HepG2 (cell line): ENCODE data around the gene CLIC6. TPM values are rescaled to one million over a fixed set of nuclear protein-coding genes. Genes with fewer than 3 reads are reported as not detected.

Source experiments
- ATAC-seq: fragments of 200-7000 bp; cut with Tn5 transposase; 3 replicates; pipeline ENCODE4 v1.9.1; 2020; ENCODE audit warnings: mild to moderate bottlenecking, moderate library complexity
- BruUV-seq: library from RNA; stranded (reverse); fragments of 400-500 nt; replicated peaks from 2 replicates; lab custom pipeline; 2021; lab: Mats Ljungman, UMichigan
- CTCF ChIA-PET: fragments of 300-600 bp; formaldehyde crosslinking; extraction: SDS; loops from one replicate; lab custom pipeline; 2021; ENCODE audit warnings: low total read pairs, inconsistent platforms, low intra/inter-chr PET ratio; lab: Yijun Ruan, JAX
- POLR2A ChIA-PET: fragments of 350-600 bp; sonication (Branson Sonifier 250); formaldehyde crosslinking; loops from one replicate; lab custom pipeline; 2020; ENCODE audit warnings: antibody characterized with exemption, inconsistent platforms; lab: Yijun Ruan, JAX
- DNase-seq: peaks from one replicate; pipeline ENCODE4 v3.0.0-alpha.2; 2015; ENCODE audit warnings: low spot score
- FAIRE-seq: peaks from 3 replicates; lab custom pipeline; 2011; peaks lifted over from hg19 to GRCh38; lab: Jason Lieb, UNC
- H2AFZ ChIP-seq: one replicate; pipeline ENCODE4 v1.6.1; 2011; ENCODE audit warnings: low read length, inconsistent platforms
- H3K27ac ChIP-seq: fragments of 300-600 bp; 3 replicates; pipeline ENCODE4 v1.8.0; 2011; ENCODE audit warnings: mixed run types, mild to moderate bottlenecking, mixed read lengths, low read length, inconsistent platforms; ENCODE audit not compliant: insufficient read depth; ENCODE audit errors: extremely low read length
- H3K27me3 ChIP-seq, 2 experiments: fragments of 200-600 bp in 1 of 2; 2 replicates in 1 of 2; 3 replicates in 1 of 2; pipeline versions ENCODE4 v1.6.0 to v1.8.0; 2011; ENCODE audit warnings: low read length in 2 of 2, mild to moderate bottlenecking in 2 of 2, moderate library complexity in 2 of 2, inconsistent platforms in 1 of 2; ENCODE audit not compliant: insufficient read depth in 2 of 2, control insufficient read depth in 1 of 2
- H3K36me3 ChIP-seq, 2 experiments: fragments of 200-600 bp in 1 of 2; replicated peaks in 1 of 2; 2 replicates in 1 of 2; 3 replicates in 1 of 2; pipeline versions ENCODE4 v1.5.1 to v1.8.0; 2011; ENCODE audit warnings: low read length in 2 of 2, inconsistent platforms in 1 of 2; ENCODE audit not compliant: insufficient read depth in 2 of 2, control insufficient read depth in 1 of 2
- H3K4me1 ChIP-seq: 2 replicates; pipeline ENCODE4 v1.5.1; 2012; ENCODE audit warnings: low read length, inconsistent platforms; ENCODE audit not compliant: insufficient read depth
- H3K4me2 ChIP-seq: 2 replicates; pipeline ENCODE4 v1.6.0; 2011; ENCODE audit warnings: low read depth, low read length, inconsistent platforms
- H3K4me3 ChIP-seq, 3 experiments: fragments of 200-600 bp in 1 of 3; sonication (generic), shearing (Covaris generic) in 1 of 3; replicated peaks in 1 of 3; 2 replicates each; pipeline ENCODE4 v1.5.1; 2011 to 2016; ENCODE audit warnings: low read length in 3 of 3, inconsistent platforms in 2 of 3, low read depth in 2 of 3, mild to moderate bottlenecking in 2 of 3, control low read depth in 1 of 3, mixed read lengths in 1 of 3; ENCODE audit not compliant: insufficient read depth in 1 of 3
- H3K79me2 ChIP-seq: one replicate; pipeline ENCODE4 v1.6.1; 2011; ENCODE audit warnings: low read length, inconsistent platforms; ENCODE audit not compliant: insufficient read depth
- H3K9ac ChIP-seq: 2 replicates; pipeline ENCODE4 v1.6.0; 2011; ENCODE audit warnings: mild to moderate bottlenecking, low read depth, low read length, inconsistent platforms; ENCODE audit not compliant: insufficient read depth
- H3K9me3 ChIP-seq: 2 replicates; pipeline ENCODE4 v1.5.1; 2012; ENCODE audit warnings: mild to moderate bottlenecking, low read length
- H4K20me1 ChIP-seq: 2 replicates; pipeline ENCODE4 v1.6.0; 2011; ENCODE audit warnings: inconsistent platforms, mild to moderate bottlenecking, low read length, moderate library complexity; ENCODE audit not compliant: insufficient read depth
- AGO1 ChIP-seq: fragments of 200-400 bp; formaldehyde crosslinking; IDR thresholded peaks from 2 replicates; pipeline ENCODE4 v1.6.1; 2017; ENCODE audit warnings: mild to moderate bottlenecking, low read depth, low read length, moderate library complexity; ENCODE audit not compliant: poor library complexity, severe bottlenecking
- AHR ChIP-seq: IDR thresholded peaks from 2 replicates; pipeline ENCODE4 v1.6.1; 2018; ENCODE audit warnings: missing genetic modification reagents, missing compliant biosample characterization
- CEBPG ChIP-seq: IDR thresholded peaks from 2 replicates; pipeline ENCODE4 v1.6.1; 2016
- CENPT ChIP-seq: sonication (generic); formaldehyde crosslinking; IDR thresholded peaks from 2 replicates; pipeline ENCODE4 v1.8.0; 2022; ENCODE audit warnings: low read depth, mild to moderate bottlenecking, moderate library complexity, missing genetic modification reagents
- FOXP4 ChIP-seq: sonication (generic); formaldehyde crosslinking; IDR thresholded peaks from 2 replicates; pipeline ENCODE4 v1.4.0; 2020; ENCODE audit warnings: missing genetic modification reagents
- GTF3A ChIP-seq: sonication (generic); formaldehyde crosslinking; conservative IDR thresholded peaks from 2 replicates; pipeline ENCODE4 v1.4.0; 2020; ENCODE audit warnings: mild to moderate bottlenecking, missing genetic modification reagents
- PHF5A ChIP-seq: IDR thresholded peaks from one replicate; pipeline ENCODE4 v1.6.1; 2018; ENCODE audit warnings: low read depth, missing genetic modification reagents; ENCODE audit not compliant: unreplicated experiment
- SRF ChIP-seq: IDR thresholded peaks from 2 replicates; pipeline ENCODE4 v1.6.1; 2011; ENCODE audit warnings: mild to moderate bottlenecking, low read depth, low read length, moderate library complexity
- SRY ChIP-seq: sonication (generic); formaldehyde crosslinking; IDR thresholded peaks from 2 replicates; pipeline ENCODE4 v1.8.0; 2022; ENCODE audit warnings: mild to moderate bottlenecking, missing genetic modification reagents
- TOPORS ChIP-seq: sonication (generic); formaldehyde crosslinking; IDR thresholded peaks from 2 replicates; pipeline ENCODE4 v1.8.0; 2023; ENCODE audit warnings: mild to moderate bottlenecking, missing genetic modification reagents
- ZNF232 ChIP-seq: sonication (generic); formaldehyde crosslinking; IDR thresholded peaks from 2 replicates; pipeline ENCODE4 v1.4.0; 2020; ENCODE audit warnings: missing genetic modification reagents, borderline replicate concordance
- ZNF496 ChIP-seq: sonication (generic); formaldehyde crosslinking; IDR thresholded peaks from 2 replicates; pipeline ENCODE4 v1.8.1; 2023; ENCODE audit warnings: mild to moderate bottlenecking, moderate library complexity, missing genetic modification reagents; ENCODE audit not compliant: insufficient replicate concordance
- ZNF549 ChIP-seq: sonication (generic); formaldehyde crosslinking; IDR thresholded peaks from 2 replicates; pipeline ENCODE4 v1.5.0; 2020; ENCODE audit warnings: missing genetic modification reagents
- ZNF724P ChIP-seq: sonication (generic); formaldehyde crosslinking; IDR thresholded peaks from 2 replicates; pipeline ENCODE4 v1.8.0; 2022; ENCODE audit warnings: missing genetic modification reagents, borderline replicate concordance
- WGBS: methylation state at CpG from one replicate; pipeline ENCODE4 v1.1.6; 2017; ENCODE audit warnings: low lambda C conversion rate; 5-methylcytosine and 5-hydroxymethylcytosine counted together
- in situ Hi-C: cut with HindIII; loops from 2 replicates; pipeline ENCODE4 v1.10.0; 2017; ENCODE audit warnings: low pct_unique_long_range_greater_than_20kb; ENCODE audit not compliant: extremely low pct_ligation_motif_present
- intact Hi-C: fragments of 100-400 bp; cut with micrococcal nuclease; formaldehyde crosslinking; loops from one replicate; pipeline ENCODE4 v1.10.0; 2022; ENCODE audit not compliant: unreplicated experiment
- polyA plus RNA-seq, 8 experiments: library from polyadenylated mRNA; depleted of rRNA in 3 of 8; stranded (reverse) in 7 of 8; unstranded in 1 of 8; fragments of >200 nt; fragmentation: Illumina TruSeq in 4 of 8; extraction: Trizol in 4 of 8; gene quantifications; 2 replicates each; pipeline versions ENCODE4 v1.2.1 to v1.2.3, GENCODE V29; 2011 to 2016; ENCODE audit warnings: low read depth in 4 of 8, missing spikeins in 1 of 8, mixed read lengths in 1 of 8; ENCODE audit not compliant: insufficient read depth in 1 of 8
- total RNA-seq, 5 experiments: library from RNA; depleted of rRNA; stranded (reverse); fragments of >200 nt; fragmentation: Illumina TruSeq; extraction: Trizol; gene quantifications; 2 replicates each; pipeline ENCODE4 v1.2.3, GENCODE V29; 2016; ENCODE audit warnings: low read depth in 1 of 5
- TF ChIP-seq, protein P1 (sequence below): sonication (generic); formaldehyde crosslinking; IDR thresholded peaks from 2 replicates; pipeline ENCODE4 v1.8.0; 2022; ENCODE audit warnings: mild to moderate bottlenecking, missing genetic modification reagents, moderate library complexity
- TF ChIP-seq, protein P2 (sequence below): sonication (generic); formaldehyde crosslinking; IDR thresholded peaks from 2 replicates; pipeline ENCODE4 v1.9.0; 2021; ENCODE audit warnings: missing genetic modification reagents, borderline replicate concordance
- TF ChIP-seq, protein P3 (sequence below): sonication (generic); formaldehyde crosslinking; IDR thresholded peaks from 2 replicates; pipeline ENCODE4 v1.5.0; 2020; ENCODE audit warnings: mild to moderate bottlenecking, missing genetic modification reagents, moderate library complexity

CLIC6 gene
- total and polyA plus RNA-seq, 2 of the 13 experiments (the other 11 are each of a cell fraction or from before 2014, with no cell fraction given), result not detected

DNA sequence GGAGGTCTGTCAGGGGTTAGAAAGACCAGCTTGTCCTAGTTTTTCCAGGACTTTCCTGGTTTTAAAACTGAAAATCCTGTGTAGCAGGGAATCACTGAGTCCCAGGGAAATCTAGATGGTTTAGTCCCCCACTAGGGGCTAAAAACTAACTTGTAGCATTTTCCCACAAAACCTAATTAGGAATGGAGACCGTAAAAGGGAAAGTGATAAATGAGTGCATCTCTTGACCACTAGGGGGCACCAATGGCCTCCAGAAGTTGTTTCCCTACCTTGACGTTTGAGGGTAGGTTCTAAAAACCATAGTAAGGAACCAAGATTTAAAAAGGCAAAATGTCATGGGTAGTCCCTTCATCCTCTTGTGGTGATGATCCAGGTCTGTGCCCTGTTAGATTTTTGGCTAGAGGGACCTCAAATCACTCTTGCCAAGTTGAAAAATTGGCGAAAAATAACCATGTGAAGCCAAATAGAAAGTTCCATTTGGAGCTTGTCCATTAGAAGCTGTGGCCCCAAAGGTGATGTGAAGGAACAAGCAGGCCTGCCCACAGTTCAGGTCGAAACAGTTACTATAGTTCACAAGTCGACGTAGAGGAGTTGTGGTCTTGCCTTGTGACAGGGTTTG, 24.5 kb downstream of the CLIC6 start:
- H4K20me1 ChIP-seq, result no peaks in the 10 kb centered on the region
- 35% methylated on average over 6 of the region's 6 CpGs for WGBS
- no peak overlapping the region for H3K27ac ChIP-seq
- no peak overlapping the region for H2AFZ ChIP-seq
- H3K36me3 ChIP-seq, result no peaks in the 10 kb centered on the region
- H3K4me3 ChIP-seq, result no peak overlapping the region
- H3K79me2 ChIP-seq, result no peaks in the 10 kb centered on the region
- intact Hi-C loops, result loop anchor here (2.0 kb wide), 1 partner anchor 708 kb away; no protein-coding TSS in a partner anchor
- ChIA-PET POLR2A (no interaction called here), CTCF (interaction anchor here (1.5 to 1.7 kb wide), 2 partner anchors 707 to 1335 kb away, joined by 4 to 7 read pairs; no protein-coding TSS in a partner anchor)
- H3K4me2 ChIP-seq, result no peak overlapping the region
- DNase-seq, result peak; percentile 55
- FAIRE-seq, result peak; percentile 70
- no TSS peak for BruUV-seq
- H3K27me3 ChIP-seq, result peaks cover 0 to 34% of the 10 kb centered on the region in 2 experiments; a peak in 2 of 5 replicates
- no peak overlapping the region for H3K9ac ChIP-seq
- ATAC-seq, result peak; percentile 56
- in situ Hi-C loops, result loop anchor here (10.0 kb wide), 1 partner anchor 1152 kb away; no protein-coding TSS in a partner anchor
- no peaks in the 10 kb centered on the region for H3K9me3 ChIP-seq
- 0 out of 2 replicates have a peak, but pooled peaks cover 13% of the 10 kb centered on the region for H3K4me1 ChIP-seq
- TF ChIP-seq ZNF496 (CRISPR knock-in tag), result no peak
- no peak for TF ChIP-seq SRY (CRISPR knock-in tag)
- TF ChIP-seq GTF3A, result no peak
- TF ChIP-seq CEBPG, result no peak
- TF ChIP-seq FOXP4 (CRISPR knock-in tag), result no peak
- no peak for TF ChIP-seq PHF5A (CRISPR knock-in tag)
- TF ChIP-seq AHR (CRISPR knock-in tag), result no peak
- TF ChIP-seq ZNF232, result no peak
- TF ChIP-seq, protein P1, sequence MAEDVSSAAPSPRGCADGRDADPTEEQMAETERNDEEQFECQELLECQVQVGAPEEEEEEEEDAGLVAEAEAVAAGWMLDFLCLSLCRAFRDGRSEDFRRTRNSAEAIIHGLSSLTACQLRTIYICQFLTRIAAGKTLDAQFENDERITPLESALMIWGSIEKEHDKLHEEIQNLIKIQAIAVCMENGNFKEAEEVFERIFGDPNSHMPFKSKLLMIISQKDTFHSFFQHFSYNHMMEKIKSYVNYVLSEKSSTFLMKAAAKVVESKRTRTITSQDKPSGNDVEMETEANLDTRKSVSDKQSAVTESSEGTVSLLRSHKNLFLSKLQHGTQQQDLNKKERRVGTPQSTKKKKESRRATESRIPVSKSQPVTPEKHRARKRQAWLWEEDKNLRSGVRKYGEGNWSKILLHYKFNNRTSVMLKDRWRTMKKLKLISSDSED, result no peak
- TF ChIP-seq AGO1, result no peak
- TF ChIP-seq, protein P2, sequence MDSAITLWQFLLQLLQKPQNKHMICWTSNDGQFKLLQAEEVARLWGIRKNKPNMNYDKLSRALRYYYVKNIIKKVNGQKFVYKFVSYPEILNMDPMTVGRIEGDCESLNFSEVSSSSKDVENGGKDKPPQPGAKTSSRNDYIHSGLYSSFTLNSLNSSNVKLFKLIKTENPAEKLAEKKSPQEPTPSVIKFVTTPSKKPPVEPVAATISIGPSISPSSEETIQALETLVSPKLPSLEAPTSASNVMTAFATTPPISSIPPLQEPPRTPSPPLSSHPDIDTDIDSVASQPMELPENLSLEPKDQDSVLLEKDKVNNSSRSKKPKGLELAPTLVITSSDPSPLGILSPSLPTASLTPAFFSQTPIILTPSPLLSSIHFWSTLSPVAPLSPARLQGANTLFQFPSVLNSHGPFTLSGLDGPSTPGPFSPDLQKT (CRISPR knock-in tag), result no peak
- TF ChIP-seq ZNF724P, result no peak
- TF ChIP-seq CENPT (CRISPR knock-in tag), result no peak
- TF ChIP-seq ZNF549 (CRISPR knock-in tag), result no peak
- TF ChIP-seq, protein P3, sequence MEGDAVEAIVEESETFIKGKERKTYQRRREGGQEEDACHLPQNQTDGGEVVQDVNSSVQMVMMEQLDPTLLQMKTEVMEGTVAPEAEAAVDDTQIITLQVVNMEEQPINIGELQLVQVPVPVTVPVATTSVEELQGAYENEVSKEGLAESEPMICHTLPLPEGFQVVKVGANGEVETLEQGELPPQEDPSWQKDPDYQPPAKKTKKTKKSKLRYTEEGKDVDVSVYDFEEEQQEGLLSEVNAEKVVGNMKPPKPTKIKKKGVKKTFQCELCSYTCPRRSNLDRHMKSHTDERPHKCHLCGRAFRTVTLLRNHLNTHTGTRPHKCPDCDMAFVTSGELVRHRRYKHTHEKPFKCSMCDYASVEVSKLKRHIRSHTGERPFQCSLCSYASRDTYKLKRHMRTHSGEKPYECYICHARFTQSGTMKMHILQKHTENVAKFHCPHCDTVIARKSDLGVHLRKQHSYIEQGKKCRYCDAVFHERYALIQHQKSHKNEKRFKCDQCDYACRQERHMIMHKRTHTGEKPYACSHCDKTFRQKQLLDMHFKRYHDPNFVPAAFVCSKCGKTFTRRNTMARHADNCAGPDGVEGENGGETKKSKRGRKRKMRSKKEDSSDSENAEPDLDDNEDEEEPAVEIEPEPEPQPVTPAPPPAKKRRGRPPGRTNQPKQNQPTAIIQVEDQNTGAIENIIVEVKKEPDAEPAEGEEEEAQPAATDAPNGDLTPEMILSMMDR (CRISPR knock-in tag), result peak; percentile 75
- TF ChIP-seq TOPORS (CRISPR knock-in tag), result no peak
- TF ChIP-seq SRF, result peak; percentile 74; the same call in 1 of the 2 replicates
